Stimulated activated CD4-positive, alpha-beta T cell treated with anti-CD3 and anti-CD28 coated beads, Interleukin-12 subunit alpha, Interleukin-12 subunit beta, amount 100 ng/mL, for 4 hours (primary cell): ENCODE measurements around the gene PDLIM4.

Experiments used
- DNase-seq: peaks from one replicate; pipeline ENCODE4 v3.0.0-alpha.2; 2020

Gene PDLIM4

DNA sequence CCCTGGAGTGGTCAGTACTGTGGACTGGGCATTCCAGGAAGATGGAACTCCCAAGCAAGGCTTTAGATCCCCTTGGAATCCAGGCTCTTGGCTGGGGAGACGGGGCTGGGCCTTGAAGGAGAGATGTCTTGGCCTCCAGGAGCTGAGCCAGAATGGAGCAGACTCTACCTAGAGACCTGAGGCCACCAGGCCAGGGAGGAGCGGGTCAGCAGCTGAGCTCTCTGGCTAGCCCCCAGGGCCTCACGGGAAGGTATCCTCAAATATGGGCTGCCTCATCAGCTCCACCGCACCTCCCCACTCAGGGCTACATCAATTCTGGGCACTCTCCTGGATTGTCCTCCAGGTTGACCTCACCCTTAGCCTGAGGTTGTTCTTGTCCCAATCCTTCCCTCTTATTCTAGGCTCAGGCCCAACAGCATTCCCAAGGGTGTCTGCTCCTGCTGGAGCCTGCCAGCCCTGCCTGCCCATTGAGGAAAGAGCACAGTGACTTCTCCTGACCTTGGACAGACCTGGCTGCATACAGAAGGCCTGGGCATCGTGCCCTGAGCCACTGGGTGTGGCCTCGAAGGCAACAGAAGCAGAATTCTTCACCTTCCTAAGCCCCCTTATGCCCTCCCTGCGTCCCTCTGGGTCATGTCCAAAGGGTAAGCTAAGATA lies 3.0 kb upstream of the PDLIM4 start:
- no peak for DNase-seq

DNA sequence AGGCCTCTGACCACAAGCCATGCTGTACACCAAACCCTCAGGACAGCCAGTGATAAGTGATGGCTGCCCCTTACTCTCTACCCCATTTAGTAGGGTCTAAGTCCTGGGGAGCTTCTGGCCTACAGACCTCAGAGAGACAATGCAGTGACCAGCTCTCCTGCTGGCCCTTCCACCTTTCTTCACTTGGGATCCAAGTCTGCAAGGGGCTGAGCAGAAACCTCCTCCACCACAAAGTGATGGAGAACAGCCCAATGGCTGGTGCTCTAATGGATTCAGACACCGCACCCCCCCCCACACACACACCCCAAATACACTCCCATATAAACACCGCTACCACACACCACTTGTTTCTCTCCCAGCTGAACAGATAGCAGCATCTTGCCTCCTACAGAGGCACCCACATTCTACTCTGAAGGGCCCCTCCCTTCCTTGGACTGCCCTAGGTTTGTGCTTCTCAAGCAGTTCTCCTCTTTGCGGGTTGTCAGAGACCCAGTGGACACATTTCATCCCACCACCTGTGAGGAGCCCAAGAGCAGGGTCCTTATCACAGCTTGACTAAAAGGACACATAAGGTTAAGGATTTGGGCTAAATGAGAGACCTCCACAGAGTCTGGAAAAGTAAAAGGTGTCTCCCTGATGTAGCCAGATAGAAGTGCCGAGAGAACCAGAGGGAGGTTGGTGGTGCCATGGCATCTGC lies 1.3 kb upstream of the PDLIM4 start:
- DNase-seq, result no peak

DNA sequence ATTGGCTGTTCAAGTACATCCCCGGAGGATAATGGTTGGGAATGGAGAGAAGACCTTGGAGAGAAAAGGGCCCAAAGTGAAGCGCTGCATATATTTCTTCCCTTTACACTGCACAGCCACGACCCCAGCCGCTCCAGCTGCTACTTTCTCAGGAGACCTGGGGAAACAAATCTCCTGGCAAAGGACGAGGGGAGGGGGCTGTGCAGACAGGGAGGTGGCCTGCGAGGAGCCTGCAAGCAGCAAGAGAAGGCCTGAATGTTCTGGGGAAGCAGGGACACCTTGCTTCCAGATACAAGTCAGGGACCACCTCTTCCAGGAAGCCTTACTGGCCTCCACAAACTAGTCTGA lies 739 bp upstream of the PDLIM4 start:
- no peak for DNase-seq

DNA sequence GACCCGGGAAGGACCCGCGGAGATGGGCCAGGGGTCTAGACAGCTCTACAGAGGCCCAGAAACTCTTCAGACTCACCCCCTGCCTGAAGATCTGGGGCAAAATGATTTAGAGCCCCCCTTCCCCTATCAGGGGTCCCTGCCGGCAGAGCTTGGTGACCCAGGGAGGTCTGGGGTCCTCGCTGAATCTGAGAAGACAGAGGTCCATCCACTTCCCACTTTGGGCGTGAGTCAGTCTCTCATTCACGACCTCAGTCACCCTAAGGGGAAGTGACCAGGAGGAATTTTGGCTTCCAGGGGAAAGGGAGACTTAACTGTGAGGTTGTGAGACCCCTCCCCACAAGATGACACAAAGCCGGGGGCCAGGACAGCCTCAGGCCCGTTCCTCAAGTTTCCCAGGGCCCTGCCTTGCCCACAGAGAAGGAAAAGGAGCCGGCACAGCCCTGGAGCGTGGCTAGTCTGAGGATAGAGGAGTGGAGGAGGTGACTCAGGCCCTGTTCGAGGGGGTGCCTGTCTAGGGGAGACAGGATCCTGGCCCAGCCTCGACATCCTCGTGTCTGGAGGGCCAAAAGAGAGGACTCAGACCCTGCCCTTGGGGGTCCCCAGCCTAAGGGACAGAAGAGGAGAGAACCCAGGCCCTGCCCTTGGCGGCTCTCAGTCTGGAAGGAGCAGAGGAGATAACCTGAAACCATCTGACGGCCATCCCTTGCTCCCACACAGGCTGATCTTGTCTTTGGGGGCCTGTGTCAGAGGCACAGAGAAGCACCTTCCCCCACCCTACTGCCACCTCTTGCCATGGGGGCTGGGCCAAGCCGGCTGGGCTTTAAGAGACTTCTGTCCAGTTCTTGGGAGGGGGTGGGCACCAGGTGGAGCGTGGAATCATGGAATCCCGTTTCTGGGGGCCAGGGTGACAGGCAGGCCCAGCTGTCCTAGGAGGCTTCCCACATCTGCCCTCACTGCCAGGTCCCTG lies 889 bp downstream of the PDLIM4 start:
- DNase-seq, result no peak

DNA sequence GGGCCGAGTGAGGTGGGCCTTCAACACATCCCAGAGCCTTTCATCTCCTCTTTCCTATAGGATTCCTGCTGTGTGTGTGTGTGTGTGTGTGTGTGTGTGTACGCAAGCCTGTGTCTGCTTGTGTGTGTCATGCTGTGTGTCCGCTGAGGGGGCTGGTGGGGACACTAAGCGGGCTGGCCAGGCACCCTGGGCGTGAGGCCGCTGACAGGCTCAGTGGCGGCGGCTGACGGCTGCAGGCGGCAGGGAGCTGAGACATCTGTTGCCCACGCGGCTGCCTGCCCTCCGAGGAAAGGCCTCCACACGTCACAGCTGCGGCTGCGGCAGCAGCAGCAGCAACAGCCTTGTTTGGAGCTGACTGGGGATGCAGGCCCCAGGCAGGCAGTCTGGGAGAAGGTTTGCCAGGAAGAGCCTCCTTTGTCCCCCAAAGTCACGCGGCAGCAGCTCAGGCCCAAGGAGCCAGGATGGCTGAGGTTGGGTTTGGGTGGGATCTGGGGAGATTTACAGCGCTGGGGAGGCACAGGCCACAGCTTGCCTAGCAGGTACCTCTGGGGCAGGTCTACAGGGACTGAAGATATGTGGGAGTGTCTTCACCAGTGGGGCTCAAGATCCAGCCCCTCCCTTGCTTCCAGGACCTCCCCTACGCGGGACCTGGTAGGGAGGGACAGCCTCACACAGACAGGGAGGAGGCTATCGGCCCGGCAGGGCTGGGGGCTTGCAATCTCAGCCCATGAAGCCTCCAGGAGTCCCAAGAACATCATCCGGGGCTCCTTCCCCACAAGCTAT lies 1.8 kb downstream of the PDLIM4 start:
- DNase-seq, result no peak

DNA sequence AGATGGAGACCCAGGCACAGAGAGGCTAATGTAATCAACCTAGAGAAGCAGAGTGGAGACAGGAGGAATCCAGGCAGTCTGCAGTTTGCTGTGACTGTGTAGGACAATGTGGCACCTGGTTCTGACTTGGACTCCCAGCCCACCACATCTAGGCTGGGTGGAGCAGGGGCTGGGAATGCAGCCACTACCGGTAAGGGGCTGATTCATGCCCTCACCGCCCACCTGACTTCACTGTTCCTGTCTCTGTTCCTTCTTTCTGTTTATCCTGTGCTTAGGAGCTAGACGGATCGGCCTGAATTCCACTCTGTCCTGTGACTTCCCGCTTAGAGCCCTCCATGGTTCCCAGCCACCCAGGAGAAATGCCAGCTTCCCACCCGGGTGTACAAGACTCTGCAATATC lies 2.6 kb downstream of the PDLIM4 start:
- no peak for DNase-seq

DNA sequence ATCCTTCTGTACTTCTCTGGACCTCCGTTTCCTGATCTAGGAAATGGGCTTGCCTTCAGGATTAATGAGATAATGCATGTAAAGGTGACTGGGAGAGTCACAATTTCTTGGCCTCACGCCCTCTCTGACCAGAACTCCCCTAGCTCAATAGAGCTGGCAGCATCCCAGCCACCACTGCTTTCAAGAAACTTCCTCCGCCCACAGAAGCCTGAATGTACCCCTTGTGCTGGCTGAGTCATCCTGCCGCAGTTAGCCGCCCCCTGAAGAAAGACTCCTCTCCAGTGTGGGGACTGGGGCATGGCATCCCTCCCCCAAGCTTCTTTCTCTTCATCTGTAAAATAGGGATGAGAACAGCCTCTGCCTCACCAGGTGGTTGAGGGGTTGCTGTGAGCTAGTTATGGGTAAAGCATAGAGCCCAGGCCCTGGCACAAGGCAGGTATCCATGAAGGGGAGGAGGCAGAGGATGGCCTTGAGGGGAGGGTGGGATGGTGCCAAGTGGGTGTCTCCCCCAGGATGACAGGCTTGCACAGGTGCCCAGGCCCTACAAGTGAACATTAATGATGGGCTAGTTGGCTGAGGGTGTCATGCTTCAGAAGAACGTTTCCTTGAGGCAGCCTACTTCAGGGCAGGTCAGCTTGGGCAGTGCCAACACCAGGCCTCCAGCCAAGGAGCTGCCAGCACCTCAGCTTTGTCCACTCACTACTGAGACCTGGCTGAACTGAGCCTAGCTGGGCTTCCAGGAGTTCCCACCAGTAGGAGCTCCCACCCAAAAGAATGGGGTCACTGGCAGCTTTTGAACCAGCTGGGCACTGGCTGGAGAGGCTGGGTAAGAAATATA lies 3.4 kb downstream of the PDLIM4 start:
- peak; percentile 35 for DNase-seq

DNA sequence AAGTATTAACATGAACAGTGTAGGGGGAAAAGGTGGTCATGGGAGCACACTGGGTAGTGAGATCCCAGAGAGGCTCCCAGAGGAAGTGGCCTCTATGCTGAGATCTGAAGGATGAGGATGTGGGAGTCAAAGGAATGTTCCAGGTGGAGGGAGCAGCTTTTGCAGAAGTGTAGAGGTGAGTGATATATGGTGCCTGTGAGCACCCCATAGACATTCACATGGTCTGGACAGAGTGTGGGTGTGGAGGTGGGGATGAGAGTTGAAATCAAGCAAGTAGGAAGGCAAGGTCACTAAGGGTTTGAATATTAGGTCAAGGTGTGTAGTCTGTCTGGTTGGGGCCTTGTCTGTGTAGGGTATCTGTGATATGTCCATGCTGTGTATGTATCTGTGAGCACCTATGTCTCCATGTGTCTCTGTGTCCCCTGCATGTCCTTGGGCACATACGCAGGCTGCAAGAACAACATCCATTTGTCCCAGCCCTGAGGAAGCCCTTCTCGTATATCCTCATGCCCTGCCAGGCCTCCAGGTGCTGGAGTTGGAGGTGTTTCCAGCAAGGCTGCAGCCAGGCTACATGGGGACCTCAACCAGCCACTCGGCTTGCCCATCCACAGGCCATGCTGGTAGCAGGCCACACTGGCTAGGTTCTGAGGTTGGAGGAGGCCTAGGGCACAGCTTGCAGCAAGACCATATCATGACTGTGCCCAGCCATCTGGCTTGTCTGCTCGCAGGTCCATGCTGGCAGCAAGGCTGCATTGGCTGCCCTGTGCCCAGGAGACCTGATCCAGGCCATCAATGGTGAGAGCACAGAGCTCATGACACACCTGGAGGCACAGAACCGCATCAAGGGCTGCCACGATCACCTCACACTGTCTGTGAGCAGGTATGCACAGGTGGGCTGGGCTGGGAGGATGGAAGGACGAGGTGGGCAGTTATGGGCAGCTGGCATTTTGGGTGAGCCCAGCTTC lies 4.7 kb downstream of the PDLIM4 start:
- no peak for DNase-seq

DNA sequence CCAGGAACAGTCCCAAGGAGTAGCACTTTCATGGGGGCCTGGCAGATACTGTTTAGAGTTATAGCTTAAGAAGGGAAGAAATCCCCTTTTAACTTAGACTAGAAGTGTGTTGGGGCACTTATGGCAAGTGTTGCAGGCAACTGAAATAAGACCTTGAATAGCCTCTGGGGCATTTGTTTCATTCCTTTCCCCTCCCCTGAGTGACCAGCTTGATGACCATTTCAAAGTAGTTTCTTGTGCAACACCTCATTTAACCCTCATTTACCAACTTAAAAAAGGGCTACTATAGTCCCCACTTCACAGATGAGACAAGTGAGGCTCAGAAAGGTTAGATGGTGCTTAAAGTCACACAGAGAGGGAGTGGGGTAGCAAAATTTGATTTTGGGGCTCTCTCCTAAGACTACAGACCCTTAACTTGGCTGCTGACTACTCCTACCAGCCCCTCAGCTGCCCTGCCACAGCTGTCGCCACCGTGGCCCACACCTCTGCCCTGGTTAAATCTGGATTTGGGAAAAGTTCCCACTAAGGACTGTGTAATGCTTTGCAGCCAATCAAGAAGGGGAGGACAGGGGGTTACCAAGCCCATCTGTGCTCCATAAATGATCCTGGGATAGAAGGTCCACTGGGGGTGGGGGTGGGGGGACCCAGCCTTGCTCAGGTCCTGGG lies 5.5 kb downstream of the PDLIM4 start:
- DNase-seq, result no peak

DNA sequence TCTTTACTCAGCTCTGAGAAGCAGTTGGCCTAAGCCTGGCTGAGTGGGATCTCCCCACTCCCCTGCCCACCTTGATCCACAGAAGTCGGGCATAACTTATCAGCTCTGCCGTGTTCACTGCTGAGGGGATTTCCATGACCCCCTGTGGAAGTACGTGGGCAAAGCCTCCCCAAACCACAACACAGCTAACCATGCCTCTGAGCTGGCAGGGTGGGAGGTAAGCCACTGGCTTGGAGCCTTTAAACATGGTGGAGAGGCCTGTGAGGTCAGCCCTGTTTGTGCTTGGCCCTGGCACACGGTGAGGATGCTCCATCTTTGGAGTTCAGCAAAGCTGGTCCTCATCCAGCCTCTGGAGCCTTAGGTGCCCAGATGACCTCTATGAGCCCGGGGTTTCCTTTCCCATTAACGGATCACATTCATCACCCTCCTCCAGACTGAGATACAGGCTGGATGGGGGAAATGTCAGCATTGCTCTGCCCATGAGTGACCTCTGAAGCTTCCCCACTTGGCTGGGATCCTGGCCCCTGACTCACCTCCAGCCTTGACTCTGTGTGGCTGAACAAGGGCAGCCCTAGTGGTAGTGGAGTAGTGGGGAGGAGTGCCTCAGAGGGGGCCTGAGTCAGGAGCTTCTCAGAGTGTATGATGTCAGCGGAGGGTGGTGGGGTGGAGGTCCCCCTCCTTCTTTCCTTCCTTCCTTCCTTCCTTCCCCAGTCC lies 6.2 kb downstream of the PDLIM4 start:
- DNase-seq, result no peak

DNA sequence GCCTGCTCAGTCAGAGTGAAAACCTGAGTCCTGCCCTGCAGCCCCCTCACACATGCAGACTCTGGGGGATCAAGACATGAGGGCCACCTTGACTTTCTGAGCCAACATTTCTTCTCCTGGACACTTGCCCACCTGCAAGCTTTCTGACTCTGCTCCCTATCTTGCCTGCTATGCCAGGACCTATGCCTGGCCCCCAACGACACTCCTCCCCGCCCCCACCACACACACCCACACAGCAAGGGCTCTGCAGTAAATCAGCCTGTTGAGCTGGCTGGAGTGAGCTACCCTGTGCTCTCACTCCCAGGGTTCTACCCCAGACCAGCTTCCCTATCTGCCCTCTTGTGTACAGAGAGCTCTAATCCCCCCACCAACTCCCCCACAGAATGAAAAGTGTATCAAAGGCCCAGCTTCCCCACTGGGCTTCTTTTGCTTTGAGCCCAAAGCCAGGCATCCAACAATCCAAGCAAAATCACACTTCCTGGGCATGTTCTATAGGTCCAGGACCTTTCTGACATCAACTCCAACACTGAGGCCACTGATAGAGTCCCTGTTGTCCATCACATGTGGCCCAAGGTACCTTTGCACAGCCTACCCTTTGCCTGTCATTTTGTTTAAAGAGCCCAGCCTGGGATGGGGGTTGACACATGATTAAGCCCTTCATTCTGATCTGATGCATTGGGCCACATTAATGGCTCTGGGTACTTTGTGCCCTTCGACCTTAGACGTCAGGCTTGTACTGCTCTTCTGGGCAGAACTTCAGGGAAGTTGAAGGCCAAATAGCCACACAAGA lies 7.2 kb downstream of the PDLIM4 start:
- no peak for DNase-seq

DNA sequence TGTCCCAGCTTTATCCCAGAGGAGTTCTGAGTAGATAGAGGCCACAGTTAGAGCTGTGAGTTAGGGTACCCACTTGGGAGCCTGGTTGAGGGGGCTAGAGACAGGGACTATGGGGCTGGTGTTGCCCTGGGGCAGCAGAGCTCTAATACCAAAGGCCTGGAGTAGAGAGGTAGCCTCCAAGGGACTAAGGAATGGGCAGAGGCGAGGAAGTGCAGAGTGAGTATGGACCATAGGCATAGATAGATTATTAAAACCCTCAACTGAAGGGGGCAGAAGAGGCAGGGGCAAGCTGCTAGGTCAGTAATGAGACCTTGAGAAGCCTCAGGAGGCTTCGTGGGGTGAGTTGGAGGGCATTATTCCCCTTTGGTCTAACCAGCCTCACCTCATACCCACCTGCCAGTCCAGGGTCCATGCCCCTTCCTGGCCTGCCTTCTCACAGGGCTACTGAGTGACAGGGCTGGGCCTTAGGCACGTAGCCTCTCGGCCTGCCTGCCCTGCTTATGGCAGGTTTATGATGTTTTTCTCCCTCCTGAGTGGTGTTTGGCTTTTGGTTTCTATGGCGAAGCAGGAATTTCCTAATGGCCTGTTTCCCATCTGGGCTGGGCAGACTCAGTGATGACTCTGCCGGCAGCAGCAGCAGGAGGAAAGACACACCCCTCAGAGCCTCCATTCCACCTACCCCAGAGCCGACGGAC lies 8.0 kb downstream of the PDLIM4 start:
- no peak for DNase-seq

DNA sequence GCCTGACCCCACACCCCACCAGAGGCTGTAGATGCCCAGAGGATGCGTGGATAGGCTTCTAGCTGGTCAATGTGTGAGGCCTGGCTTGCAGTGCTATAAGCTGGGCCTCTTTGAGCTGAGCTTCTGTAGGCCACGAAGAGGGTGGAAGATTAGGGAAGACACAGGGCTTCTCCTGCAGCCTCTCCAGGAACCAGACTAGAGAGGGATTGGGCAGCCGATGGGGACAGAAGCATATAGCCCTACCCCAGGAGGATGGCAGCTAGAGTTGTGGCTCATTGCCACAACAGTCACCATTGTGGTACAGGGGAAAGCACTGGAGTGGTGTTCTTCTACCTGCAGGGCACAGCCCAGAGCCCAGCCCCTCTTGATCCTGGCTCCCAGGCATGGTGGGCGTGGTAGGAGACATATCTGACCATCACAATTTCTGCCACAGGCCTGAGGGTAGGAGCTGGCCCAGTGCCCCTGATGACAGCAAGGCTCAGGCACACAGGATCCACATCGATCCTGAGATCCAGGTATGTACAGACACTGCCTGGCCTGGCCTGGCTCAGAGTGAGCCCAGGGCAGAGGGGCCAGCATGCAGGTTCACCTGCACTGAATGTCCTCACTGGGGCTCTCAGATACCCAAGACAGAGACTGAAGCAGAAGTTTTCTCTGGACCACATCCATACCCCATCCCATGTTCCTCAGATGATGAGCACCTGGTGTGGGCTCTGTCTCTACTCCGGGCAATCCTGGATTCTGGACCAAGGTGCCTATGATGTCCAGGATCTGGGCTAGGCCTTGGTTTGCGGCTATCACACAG lies 8.7 kb downstream of the PDLIM4 start:
- no peak for DNase-seq

DNA sequence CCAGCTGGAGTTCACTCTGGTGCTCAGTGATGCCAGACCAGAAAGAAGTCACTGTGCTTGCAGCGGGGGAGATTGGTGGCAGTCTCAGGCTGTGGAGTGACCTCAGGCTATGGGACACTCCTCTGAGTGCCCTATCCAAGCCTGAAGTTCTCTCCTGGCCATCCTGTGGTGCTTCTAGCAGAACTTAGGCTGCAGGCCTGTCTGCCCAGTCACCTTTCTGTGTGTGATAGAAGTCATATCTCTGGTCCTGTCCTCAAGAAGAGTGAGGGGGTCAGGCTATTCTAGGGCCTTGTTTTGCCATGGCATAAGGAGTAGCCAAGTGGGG lies 9.3 kb downstream of the PDLIM4 start:
- DNase-seq, result no peak

DNA sequence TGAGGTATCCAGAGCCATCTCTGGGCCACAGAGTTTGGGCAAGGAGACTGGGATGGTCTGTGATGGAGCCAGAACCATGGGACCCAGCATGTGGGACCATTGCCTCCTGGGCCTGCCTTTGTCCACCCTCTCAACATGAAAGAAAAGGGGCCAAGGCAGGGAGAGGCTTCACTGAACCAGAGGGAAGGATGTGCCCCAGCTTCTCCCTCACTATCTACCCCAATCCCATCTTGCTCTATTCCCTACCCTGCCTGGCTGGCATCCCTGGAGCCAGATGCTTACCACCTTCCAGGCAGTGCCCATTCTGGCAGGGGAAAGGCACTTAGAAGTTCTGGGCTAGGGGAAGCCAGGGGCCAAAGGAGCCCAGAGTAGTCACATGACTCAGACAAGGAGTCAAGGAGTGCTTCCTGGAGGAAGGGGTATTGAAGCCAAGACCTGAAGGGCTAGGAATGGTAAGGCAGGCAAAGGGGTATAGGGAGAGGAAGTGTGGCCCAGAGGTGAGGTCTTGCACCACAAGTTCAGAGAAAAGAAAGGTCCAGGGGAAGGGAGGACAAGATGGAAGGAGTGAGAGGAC lies 9.8 kb downstream of the PDLIM4 start:
- DNase-seq, result no peak

DNA sequence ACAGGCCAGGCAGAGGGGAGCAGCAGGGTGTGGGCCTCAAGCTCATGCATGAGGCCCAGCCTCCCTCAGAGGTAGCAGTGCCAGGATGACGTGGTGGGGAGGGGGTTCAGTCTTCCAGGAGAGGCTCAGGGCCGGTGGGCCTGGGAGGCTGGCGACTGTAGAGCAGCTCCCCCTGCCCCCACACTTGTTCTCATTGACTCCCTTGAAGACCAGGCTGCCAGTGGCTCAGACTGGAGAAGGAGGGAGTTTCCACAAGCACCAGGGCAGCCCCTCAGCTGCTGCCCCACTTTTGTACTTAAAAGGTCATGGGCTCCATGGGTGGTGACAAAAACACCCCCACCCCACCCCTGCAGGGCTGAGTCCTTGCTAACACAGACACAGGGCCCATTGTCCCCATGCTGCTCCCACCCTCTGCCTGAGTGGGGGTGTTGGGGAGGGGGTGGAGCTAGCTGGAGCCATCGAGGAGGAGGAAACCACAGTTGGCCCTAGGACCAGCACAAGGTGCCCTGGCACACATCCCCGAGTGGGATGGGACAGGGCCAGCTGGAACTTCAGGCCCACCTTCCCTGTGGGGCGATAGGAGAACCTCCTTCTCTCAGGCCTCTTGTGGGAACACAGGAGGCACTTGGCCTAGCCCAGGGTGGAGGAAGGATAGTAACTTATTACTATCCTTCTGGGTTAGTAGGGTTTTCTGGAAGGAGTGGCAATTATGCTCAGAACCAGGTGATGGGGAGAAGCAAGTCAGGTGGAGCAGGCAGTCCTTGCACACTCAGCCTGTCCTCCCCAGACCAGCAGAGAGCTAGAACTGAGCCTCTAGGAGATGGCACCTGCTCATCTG lies 10.7 kb downstream of the PDLIM4 start:
- DNase-seq, result no peak
